C4-2B (cell line): ENCODE data around the gene WFS1.

Experiments
- H3K27ac ChIP-seq: fragments of 450-650 bp; 2 replicates; pipeline ENCODE4 v1.5.1; 2017
- CTCF ChIP-seq: fragments of 450-650 bp; conservative IDR thresholded peaks from 2 replicates; pipeline ENCODE4 v1.5.1; 2017; ENCODE audit warnings: mild to moderate bottlenecking
- ZFX ChIP-seq: fragments of 450-650 bp; IDR thresholded peaks from 2 replicates; pipeline ENCODE4 v1.6.1; 2017

WFS1 gene

GRCh38 chr4:6236816-6237390, 32.7 kb upstream of the WFS1 start:
- no peak overlapping the region for H3K27ac ChIP-seq
- TF ChIP-seq ZFX (no peak), CTCF (no peak)

DNA sequence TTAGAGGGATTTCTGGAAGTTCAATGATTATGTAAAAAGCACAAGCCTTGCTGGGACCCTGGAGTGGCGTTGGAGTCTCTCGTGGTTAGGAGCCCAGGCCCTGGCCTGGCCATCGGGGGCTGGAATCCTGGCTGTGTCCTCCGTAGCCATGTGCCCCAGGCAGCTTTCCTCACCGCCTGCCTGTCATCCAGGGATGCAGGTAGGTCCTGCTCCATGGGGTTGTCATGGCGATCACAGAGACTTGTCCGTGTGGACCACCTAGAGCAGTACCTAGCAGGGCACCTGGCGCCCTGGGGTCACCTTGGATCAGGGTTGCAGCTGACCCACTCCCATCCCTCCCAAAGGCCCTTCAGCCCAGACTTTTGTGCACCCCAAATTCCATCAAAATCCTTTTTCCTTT, 30.2 kb upstream of the WFS1 start:
- TF ChIP-seq ZFX (no peak), CTCF (no peak)
- no peak overlapping the region for H3K27ac ChIP-seq

GRCh38 chr4:6239968-6240367, 29.7 kb upstream of the WFS1 start:
- H3K27ac ChIP-seq, result no peak overlapping the region
- TF ChIP-seq ZFX (no peak), CTCF (no peak)

- TF ChIP-seq CTCF (no peak), ZFX (no peak)
- H3K27ac ChIP-seq, result no peak overlapping the region
Measured at GRCh38 chr4:6241062-6241845, 28.4 kb upstream of the WFS1 start.

DNA sequence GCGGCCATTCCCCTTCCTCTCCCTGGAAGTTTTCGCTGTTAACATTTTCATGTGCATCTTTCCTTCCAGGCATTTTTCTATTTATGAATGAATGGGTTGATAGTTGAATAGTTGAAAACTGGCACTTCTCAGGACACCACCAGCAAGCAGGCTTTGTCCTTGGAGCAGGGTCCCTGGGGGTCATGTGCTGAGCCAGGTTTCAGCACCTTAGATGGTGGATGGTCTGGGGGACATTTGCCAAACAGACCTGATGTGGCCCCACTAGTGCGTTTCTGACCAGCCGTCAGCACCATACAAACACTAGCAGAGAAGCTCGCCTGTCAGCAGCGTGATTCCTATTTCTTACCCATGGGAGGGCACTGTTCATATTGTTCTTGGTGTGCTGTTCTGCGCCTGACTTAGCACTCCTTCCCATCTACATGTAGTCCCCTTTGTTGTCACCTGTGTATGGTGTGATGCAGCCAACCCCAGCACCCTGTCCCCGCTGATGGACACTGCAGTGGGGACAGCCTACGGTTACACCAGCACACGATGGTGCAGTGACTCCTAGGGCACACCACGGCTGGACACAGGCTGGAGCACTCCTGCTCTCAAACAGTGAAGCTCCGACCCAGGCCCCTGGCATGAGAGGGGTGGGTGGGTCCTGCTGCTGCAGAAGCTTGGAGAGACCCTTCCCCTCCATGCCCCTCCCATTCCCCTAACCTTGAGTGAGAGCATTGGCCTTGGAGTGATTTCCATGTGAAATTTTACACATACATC, 27.2 kb upstream of the WFS1 start:
- TF ChIP-seq CTCF, result no peak
- no peak for TF ChIP-seq ZFX
- H3K27ac ChIP-seq, result no peak overlapping the region

DNA sequence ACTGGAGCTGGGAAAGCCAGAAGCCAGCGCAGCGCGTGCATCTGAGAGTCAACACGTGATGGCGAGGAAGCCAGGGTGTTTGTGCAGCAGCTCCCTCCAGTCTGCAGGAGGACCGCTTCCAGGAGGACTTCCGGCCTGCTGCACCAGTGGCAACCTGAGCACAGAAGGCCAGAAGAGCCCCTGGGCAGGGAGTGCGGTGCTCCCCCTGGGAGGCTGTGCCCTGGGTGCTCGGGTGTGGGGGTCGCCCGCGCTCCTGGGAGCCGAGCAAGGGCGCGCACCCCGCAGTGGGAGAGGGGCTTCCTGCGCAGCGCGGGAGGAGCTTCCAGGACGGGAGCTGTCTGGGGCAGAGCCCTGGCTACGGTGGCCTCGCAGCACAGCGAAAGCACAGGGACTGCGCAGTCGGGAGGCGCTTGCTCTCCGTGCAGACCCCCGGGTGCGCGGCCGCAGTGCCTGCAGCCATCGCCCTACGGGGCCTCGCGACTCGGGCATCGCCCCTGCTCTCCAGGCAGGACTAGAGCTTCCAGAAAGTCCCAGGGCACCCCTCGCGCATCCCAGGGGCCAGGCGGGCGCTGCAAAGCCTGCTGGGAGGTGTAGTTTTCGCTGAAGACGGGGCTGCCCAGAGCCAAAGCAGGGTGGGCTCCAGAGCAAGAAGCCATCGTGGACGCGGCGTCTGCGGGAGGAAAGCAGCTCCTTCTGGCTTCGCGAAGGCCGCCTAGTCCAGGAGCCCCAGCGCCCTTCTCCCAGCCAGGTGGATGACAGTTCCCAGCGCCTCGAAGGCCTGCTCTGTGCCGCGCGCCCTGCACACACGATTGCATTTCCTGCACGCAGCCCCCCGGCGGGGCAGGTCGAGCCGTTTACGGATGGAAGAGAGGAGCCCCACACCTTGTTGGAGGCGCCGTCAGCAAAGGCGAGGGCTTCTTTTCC, 24.1 kb upstream of the WFS1 start:
- TF ChIP-seq ZFX (no peak), CTCF (no peak)

More for the DNA sequence above, 24.1 kb upstream of the WFS1 start:
- H3K27ac ChIP-seq, result no peak overlapping the region
